HG03039 (cell line): ENCODE results near the gene PAGE3.

Source experiments
- ATAC-seq: cut with Tn5 transposase; IDR thresholded peaks from one replicate; pipeline ENCODE4 v1.9.1; 2021; ENCODE audit warnings: mild to moderate bottlenecking, moderate library complexity; ENCODE audit not compliant: unreplicated experiment

PAGE3 gene, protein sequence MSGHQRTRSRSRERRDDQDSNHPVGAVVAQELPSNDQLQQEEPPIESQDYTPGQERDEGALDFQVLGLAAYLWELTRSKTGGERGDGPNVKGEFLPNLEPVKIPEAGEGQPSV

DNA sequence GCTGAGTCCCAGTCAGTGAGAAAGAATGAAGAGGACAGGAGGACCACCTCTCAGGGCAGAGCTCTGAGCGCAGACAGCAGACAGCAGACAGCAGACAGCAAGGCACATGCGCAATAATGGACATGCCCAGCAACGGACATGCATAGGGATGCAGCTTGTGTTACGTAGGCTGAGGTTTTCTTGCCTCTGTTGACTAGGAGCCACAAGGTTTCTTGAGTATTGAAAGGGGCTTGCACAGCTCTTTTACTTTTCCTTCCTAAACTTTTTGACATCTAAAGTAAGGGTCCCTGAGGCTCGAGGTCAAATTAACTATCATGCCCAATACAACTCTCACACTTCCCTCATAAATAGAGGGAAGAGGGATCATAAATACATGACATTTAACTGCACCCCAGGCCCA is at the start of gene PAGE3:
PAGE3 (minus strand) TSS at position 101 of the 400 bp plus-strand sequence. CDS start 1,013 bp downstream, outside the sequence.
- no peak for ATAC-seq

DNA sequence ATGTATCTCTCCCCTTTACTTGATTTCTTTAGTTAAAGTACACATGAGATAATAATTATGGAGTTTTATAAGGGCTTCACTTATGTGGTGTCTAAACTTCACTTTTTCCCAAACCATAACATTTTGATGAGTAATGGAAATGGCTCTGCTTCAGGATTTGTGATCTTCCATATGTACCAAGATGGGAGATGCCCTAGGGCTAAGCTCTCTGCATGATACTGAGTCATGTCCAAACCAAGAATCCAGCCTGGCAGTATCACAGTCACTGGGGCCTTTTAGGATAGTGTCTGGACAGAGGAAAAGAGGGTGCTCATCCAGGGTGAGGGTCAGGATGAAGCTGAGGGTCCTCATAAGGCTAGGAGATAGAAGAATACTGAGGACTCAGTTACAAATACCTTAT is 47.9 kb upstream of the PAGE3 start:
- ATAC-seq: no peak

DNA sequence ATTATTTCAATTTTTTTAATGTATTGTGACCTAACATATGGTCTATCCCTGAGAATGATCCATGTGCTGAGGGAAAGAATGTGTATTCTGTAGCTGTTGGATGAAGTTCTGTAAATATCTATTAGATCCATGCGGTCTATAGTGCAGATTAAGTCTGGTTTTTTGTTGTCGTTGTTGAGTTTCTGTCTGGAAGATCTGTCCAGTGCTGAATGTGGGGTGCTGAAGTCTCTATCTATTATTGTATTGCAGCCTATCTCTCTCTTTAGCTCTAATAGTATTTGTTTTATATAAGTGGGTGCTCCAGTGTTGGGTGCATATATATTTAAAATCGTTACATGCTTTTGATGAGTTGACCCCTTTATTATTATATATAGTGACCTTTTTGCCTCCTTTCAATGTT is 26.2 kb upstream of the PAGE3 start:
- no peak for ATAC-seq

DNA sequence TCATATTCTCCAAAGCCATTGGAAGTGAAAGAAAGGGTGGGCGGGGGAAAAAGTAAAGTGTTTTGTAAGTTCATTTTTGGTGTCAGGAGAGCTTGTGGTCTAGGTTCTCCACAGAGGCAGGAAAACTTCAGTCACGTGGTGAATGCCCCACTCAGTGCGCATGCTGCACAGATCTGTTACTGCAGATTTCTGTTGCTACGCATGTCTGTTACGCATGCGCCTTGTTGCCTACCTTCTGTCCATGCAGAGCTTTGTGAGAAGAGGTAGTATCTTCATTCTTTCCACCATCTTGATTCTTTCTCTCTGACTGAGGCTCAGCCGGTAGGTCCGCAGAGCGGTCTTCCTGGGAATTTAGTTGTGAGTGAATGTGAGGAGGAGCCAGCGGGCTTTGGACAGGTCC is 15.1 kb upstream of the PAGE3 start:
- ATAC-seq: no peak

DNA sequence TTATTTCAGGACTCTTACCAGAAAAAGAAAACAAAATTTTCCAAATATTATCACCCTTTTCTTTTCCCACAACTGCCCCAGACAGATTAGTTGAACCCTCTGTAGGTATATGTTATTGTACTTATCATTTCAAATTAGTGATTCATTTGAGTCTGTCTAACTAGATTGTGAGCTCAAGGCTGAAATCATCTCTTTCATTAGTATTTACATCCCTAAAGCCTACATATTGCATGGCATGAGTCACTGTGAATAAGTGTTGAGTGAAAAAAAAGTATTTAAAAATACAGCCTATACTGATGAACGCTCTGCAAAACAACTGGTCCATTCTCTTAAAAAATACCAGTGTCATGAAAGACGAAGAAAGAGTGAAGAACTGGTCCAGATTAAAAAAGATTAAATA is 3.9 kb downstream of the PAGE3 start:
- ATAC-seq: no peak

DNA sequence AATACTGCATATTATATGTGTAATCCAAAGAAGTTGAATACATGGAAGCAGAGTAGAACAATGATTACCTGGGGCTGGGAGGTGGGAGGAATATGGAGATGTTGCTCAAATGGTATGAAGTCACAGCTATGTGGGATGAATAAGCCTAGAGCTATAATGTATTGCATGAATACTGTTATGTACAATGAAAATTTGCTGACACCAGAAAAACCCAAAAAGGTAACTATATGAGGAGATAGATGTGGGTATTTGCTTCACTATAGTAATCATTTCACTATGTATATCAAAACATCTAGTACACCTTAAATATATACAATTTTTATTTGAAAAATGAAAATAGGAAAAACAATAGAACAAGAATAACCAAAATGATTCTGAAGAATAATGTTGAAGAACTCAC is 11.2 kb downstream of the PAGE3 start:
- ATAC-seq: no peak

DNA sequence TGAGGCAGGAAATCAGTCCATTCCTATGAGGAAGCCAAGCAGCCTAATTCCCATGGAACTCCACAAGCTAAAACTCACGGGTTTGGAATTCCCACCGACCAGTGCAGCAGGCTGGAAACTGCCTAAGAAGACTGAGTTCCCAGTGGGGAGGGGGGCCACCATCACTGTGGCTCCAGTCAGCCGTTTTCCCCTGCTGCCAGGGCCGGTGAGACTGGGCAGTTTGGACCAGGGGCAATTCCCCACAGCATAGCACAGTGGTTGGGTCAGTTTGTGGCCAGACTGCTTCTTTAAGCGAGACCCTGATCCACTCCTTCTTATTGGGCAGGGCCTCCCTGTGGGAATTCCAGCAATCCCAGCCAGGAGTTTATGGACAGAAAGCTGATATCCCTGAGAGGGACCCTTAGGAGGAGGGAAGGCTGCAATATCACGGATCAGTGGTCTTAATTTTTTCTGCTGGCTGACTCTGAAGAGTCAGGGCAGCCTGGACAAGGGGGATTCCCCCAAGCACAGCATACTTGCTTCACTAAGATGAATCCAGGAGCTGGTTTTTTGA is 23.9 kb downstream of the PAGE3 start:
- ATAC-seq: no peak

DNA sequence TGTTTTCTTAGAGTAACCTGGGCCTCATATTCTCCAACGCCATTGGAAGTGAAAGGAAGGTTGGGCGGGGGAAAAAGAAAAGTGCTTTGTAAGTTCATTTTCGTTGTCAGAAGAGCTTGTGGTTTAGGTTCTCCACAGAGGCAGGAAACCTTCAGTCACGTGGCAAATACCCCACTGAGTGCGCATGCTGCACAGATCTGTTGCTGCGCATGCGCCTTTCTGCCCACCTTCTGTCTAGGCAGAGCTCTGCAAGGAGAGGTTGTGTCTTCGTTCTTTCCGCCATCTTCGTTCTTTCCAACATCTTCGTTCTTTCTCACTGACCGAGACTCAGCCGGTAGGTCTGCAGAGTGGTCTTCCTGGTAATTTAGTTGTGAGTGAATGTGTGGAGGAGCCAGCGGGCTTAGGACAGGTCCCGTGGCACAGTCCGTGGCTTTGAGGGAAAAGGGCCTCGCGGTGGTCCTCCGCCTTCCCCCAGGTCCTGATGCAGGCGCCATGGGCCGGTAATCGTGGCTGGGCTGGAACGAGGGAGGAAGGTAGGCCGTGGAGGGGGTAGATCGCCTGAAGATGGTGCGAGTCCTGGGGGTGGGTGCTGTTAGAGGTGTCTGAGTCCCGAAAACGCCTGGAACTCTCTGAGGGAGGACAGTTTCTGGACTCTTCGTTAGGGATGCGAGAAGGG is 44.5 kb downstream of the PAGE3 start, which contains the start of gene PAGE5:
PAGE5 (plus strand) TSS at position 228 of the 676 bp plus-strand sequence. CDS start 1,037 bp downstream, outside the sequence.
- no peak for ATAC-seq

DNA sequence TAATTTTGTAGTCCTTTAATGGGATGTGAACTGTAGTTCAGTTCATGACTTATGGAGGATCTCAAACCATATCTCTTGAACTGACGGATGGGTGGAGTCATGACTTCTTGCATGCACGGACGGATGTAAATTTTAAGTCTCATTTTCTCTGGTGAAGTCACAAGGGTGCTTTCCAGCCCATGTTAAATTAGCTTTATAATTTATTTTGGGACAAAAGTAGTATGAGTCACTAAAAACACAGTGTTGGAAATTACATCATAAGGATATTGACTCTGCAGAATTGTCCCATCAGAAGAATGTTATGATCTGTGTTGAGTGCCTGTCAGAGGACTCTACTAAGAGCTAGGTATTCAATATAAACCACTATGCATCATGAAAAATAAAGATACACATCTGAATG is 51.3 kb downstream of the PAGE3 start:
- no peak for ATAC-seq

DNA sequence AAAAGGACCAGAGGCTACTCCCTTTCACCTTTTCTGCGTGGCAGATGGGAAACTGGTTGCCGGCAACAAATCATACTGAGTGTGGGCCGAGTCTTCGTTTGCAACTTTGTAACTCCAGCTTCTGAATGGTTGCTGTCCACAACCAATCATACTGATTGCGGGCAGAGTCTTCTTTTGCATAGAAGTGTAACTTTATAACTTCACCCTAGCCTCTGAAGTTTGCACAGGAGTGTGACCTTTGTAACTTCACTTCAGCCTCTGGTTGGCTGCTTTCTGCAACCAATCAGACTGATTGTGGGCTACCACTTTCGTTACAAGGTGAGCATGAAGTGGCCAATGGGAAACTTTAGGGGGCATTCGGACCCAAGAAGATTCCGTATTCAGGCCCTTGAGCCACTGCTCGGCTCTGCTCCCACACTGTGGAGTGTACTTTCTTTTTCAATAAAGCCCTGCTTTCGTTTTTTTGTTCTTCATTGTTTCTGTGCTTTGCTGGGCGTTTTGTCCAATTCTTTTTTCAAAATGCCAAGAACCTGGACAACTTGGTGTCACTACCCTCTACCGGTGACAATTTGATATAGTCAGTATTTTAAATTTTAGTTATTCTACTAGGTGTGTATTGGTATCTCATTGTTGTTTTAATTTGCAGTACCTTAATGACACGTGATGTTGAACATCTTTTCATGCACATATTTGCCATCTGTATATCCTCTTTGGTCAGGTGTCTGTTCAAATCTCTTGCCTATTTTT is 53.6 kb downstream of the PAGE3 start:
- ATAC-seq: no peak
